Activated T-cell treated with anti-CD3 and anti-CD28 coated beads for 4 hours (primary cell): ENCODE results near the gene MAPK8IP2.
"Not testable (repeated sequence)": the region's sequence is repeated elsewhere in the genome, so short reads cannot be mapped to it uniquely, and the experiment has no call there.

ENCODE experiments used
- DNase-seq: peaks from one replicate; pipeline ENCODE4 v3.0.0-alpha.2; 2020

Gene MAPK8IP2

DNA sequence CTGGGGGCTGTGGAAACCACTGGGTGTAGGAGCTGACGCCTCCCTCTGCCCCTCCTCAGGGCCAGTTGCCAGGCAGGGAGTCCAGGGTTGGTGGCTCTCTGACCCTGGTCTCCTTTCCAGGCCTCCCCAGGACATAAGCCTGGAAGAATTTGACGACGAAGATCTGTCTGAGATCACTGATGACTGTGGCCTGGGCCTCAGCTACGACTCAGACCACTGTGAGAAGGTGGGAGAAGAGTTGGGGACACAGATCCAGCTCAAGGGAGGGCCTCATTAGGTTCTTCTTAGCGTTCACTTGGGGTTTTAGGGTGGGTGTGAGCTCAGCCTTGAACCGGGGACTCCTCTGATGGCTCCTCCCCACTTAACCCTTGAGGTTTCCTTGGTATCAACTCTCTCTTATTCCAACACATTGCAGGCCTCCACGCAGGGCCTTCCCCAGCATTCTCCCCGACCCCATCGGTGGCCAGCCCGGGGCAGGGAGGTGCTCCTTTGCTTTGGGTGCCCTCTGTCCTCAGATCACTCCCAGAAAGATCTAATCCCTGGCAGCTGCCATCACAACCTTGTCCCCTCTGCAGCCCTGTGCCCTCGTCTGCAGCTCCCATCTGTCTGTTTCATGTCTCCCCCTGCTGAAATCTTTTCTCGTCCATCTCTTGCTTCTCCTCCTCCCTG, 1.2 kb downstream of the MAPK8IP2 start:
- no peak for DNase-seq

DNA sequence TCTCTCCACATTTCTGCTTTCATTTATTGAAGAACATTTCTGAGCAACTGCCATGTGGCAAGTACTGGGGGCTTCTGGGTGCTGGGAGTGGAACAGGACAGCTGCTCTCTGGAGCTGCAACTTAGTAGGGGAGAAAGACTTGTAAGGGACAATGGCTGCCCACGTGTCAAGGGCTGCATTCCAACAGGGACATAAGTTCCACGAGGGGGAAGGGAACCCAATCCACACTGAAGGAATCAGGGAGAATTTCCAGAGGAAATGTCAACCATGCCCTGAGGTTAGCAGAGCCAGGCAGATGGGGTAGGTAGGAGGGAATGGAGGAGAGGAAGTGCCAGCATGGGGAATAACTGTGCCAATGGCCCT, 1.7 kb downstream of the MAPK8IP2 start:
- no peak for DNase-seq

DNA sequence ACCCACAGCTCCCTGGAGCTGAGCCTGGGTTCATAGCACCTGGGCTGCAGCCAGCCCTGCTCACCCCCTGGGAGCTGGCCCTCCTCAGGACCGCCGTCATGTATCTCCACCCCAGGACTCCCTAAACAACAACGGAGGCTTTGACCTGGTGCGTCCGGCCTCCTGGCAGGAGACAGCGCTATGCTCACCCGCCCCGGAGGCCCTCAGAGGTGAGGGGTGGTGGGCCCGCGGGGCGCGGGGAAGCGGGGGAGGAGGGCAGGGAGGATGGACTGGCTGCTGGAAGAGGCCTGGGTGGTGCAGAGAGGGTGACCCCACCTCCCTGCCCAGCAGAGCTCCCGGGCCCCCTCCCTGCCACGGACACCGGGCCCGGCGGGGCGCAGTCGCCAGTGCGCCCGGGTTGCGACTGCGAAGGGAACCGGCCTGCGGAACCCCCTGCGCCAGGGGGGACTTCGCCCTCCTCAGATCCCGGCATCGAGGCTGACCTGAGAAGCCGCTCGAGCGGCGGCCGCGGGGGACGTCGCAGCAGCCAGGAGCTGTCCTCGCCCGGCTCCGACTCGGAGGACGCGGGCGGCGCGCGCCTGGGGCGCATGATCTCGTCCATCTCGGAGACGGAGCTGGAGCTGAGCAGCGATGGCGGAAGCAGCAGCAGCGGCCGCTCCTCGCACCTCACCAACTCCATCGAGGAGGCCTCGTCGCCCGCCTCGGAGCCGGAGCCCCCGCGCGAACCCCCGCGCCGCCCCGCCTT, 3.1 kb downstream of the MAPK8IP2 start:
- DNase-seq: no peak

DNA sequence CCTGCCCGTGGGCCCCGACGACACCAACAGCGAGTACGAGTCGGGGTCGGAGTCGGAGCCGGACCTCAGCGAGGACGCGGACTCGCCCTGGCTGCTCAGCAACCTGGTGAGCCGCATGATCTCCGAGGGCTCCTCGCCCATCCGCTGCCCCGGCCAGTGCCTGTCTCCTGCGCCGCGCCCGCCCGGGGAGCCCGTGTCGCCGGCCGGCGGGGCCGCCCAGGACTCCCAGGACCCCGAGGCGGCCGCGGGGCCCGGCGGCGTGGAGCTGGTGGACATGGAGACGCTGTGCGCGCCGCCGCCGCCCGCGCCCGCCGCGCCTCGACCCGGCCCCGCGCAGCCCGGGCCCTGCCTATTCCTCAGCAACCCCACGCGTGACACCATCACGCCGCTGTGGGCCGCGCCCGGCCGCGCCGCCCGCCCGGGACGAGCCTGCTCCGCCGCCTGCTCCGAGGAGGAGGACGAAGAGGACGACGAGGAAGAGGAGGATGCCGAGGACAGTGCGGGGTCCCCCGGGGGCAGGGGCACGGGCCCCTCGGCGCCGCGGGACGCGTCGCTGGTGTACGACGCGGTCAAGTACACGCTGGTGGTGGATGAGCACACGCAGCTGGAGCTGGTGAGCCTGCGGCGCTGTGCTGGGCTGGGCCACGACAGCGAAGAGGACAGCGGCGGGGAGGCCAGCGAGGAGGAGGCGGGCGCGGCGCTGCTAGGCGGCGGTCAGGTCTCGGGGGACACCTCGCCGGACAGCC, 3.8 kb downstream of the MAPK8IP2 start:
- DNase-seq: no peak

DNA sequence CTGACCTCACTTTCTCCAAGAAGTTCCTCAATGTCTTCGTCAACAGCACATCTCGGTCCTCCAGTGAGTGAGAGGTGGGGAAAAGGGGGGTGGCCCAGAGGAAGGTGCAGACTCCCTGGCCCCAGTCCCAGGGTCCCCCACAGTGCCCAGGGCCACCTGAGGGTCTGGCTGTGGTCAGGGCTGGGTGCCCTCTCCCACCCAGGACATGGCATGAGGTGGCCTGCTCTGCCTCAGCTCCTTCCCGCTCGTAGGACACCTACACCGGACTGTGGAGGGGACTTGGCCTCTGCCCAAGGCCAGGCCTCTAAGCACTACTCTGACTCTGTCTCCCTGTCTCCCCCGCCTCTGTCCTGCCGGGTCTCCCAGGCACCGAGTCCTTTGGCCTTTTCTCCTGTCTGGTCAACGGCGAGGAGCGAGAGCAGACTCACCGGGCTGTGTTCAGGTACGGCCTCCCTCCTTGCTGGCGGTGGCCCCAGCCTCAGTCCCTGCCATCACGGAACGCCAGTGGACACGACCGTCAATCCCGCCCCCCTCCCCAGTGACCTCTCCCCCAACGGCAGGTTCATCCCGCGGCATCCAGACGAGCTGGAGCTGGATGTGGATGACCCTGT, 4.5 kb downstream of the MAPK8IP2 start:
- DNase-seq: no peak

DNA sequence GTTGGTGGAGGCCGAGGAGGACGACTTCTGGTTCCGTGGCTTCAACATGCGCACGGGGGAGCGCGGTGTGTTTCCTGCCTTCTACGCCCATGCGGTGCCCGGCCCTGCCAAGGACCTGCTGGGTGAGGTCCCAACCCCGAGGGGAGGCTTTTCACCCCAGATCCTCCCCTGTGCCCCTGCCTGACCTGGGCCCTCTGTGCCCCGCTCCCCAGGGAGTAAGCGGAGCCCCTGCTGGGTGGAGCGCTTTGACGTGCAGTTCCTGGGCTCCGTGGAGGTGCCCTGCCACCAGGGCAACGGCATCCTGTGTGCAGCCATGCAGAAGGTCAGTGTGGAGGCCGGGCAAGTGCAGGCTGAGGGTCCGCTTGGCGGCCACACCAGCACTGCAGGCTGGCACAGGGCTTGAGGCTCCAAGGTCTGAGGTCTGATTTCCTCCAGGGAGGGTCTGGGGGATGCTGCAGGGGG, 5.1 kb downstream of the MAPK8IP2 start:
- DNase-seq: no peak

DNA sequence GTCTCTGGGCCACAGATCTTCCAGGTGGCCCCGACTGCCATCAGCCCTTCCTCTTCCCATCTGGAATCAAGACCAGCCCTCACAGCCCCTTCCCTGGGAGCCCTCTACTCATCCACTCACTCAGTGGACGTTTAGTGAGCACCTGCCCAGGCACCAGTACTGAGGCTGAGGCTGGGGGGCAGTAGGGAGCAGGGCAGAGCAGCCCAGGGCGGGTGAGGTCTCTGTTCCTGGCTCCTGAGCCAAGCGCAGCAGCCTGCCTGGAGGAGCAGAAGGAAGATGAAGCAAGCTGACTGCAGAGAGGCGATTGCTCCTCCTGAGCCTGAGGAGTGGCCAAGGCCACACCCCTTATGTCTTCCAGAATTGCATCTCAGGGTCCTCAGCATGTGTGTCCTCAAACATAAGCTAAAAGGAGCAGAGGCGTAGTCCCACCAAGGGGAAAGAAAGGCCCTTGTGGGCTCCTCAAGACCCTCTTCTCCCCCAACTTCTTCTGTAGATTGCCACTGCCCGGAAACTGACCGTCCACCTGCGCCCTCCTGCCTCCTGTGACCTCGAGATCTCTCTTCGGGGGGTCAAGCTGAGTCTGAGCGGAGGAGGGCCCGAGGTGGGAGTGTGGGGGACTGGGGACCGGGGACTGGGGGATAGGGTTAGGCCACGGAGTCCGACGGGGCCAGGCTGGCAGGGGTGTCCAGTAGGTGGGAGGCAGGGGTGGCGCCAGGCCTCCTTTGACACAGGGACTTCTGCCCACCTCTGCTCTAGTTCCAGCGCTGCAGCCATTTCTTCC, 5.8 kb downstream of the MAPK8IP2 start:
- no peak for DNase-seq

DNA sequence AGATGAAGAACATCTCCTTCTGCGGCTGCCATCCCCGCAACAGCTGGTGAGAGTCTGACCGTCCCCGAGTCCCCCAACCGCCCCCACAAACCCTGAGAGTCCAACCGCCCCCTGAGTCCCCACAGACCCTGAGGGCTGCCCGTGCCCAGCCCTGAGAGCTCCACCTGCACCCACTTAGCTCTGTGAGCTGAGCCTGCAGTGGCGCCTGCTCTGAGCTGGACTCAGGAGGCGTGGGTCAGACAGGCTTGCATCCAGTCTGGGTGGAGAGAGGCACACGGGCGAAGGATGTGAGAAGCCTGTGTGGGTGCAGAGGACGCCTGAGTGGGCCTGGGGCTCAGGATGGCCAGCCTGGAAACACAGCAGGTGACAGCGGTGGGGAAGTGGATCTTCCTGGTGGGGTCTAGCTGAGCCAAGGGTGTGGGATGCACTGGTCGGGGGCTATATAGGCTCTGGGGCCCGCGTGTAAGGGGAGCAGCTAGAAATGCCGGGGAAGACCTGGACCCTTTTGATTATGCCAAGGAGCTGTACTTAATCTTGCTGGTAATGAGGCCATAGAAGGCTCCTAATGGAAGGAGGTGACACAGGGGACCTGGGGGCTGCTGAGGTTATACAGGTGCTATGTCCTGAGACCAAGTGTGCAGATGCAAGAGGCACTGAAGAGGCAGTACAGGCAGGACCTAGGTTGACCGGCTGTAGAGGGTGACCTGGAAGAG, 6.5 kb downstream of the MAPK8IP2 start:
- no peak for DNase-seq

DNA sequence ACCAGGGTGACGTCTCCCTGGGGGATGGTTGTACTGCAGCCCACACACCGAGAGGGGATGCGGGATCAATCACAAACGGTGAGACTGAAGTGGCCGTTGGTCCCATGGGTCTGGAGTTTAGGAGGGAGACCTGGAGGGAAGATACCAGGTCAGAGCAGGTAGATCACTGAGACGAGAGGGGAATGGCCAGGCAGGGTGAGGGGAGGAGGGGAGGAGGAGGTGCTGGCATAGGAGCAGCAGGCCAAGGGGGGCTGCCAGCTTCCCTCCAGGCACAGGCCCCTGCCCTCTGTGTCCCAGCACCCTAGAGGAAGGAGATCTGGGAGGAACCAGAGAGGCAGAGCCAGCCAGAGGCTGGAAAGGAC, 7.0 kb downstream of the MAPK8IP2 start:
- DNase-seq: no peak

DNA sequence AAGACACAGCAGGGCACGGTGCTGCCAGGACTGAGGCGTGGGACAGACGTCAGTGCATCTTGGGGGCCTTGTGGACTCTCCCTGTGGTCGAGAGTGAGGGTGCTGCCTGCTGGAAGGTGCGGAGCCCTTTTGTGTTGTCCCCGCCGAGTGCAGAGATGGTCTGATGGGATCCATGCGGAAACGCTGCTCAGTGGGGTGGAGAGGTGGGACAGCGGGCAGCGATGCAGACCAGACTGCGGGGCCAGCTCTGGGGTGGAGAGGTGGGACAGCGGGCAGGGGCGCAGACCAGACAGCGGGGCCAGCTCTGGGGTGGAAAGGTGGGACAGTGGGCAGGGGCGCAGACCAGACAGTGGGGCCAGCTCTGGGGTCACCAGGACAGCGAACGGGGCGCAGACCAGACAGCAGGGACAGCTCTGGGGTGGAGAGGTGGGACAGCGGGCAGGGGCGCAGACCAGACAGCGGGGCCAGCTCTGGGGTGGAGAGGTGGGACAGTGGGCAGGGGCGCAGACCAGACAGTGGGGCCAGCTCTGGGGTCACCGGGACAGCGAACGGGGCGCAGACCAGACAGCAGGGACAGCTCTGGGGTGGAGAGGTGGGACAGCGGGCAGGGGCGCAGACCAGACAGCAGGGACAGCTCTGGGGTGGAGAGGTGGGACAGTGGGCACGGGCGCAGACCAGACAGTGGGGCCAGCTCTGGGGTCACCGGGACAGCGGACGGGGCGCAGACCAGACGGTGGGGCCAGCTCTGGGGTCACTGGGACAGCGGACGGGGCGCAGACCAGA, 7.7 kb downstream of the MAPK8IP2 start:
- not testable (repeated sequence) for DNase-seq

DNA sequence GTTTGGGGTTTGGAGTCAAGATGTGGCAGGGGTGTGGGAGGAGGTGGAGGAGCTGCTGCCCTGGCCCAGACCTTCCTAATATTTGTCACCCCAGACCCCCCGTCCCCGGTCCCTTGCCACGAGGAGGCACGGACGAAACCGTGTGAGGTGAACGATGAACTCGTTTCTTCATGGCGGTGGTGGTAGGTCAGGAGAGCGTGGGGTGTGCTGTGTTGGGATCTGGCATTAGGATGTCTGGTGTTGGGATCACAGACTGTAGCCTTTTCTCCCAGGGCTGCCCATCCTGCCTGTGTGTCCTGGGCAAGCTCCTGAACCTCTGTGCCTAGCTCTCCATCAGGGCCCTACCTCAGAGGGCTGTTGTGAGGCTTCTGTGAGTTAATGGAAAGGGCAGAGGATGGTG, 8.4 kb downstream of the MAPK8IP2 start:
- DNase-seq: no peak

DNA sequence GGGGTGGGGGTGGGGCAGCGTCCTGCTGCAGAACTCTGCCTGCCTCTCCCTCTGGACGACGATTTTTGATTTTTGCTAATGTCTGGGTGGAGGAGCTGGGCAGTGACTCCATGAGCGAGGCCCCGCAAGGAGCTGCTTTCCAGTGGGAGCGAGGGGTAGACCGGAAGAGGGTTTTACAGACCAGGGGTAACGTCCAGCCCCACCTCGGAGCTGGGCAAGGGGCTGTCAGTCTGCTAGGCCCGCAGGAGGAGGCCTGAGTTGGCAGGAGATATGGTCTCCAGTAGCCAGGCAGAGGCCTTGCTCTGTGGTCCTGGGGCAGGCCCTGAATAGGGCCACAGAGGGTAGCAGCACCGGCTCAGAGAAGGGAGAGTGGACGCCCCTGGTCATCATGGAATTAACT, 9.0 kb downstream of the MAPK8IP2 start:
- no peak for DNase-seq

DNA sequence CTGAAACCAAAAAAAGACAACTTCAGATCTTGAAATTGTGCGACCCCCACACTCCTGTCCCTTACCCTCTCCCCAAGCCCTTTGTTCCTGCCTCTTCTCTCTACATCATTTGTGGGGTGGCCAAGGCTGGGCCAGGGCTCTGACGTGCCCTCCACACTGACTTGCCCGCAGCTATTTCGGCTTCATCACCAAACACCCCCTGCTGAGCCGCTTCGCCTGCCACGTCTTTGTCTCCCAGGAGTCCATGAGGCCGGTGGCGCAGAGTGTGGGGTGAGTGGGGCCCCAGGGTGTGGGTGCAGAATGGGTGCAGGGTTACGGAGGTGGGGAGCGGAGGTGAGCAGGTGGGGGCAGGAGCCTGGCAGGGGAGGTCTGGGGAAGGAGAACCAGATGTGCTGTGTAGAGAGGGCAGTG, 9.5 kb downstream of the MAPK8IP2 start:
- no peak for DNase-seq

DNA sequence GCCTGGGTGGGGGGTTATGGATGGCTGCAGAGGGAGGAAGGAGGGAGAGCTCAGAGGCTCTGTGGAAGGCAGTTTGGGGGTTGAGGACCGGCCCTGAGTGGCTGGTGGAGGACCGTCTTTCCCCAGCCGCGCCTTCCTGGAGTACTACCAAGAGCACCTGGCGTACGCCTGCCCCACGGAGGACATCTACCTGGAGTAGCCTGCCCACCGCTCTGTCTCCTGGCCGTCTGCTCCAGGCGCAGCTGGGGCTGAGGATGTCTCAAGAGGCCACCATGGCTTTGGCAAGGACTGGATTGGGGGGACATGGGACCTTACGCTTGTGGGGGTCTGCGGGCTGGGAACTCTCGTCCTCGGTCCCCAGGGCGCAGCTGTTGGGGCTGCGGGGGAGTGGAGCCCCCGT, 10.0 kb downstream of the MAPK8IP2 start:
- DNase-seq: no peak

DNA sequence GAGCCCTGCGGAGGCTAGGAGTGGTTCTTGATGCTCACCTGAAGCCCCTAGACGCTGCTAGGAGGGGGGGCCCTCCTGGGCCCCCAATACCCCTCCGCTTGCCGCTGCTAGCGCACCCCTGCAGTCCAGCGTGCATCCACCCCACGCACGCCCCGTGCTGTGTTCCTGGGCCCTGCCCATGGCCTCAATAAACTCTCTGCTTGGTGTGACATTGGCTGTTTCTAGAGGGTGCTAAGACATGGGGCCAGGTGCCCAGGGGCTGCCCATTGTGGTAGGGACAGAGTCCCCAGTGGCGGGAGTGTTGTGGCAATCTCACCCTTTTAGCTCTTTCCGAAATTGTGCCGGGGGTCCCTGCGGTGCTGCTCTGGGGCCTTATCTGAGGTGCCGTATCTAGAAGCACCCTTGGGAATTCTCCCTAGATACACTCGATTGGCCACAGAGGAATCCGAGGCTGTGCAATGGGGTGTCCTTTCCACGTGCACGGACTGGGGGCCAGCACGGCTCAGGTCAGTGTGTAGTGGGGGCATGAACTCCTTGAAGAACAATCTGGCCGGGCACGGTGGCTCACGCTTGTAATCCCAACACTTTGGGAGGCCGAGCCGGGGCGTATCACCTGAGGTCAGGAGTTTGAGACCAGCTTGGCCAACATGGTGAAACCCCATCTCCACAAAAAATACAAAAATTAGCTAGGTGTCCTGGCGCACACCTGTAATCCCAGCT, 10.9 kb downstream of the MAPK8IP2 start:
- no peak for DNase-seq

DNA sequence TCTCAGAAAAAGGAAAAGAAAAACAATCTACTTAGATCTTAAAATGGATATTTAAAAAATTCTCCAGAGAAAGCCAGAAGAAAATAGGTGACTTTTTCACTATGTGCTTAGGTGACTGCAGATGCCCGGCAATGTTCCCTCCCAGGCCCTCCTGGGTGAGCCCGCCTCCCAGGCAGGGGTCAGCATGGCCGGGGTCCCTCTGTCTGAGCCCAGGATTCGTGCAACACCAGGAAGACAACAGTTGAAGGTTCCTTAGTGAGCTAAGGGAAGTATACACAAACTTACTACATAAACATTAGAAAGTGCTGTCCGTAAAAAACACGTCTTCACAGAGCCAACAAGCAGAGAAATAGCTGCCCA, 11.6 kb downstream of the MAPK8IP2 start:
- no peak for DNase-seq

DNA sequence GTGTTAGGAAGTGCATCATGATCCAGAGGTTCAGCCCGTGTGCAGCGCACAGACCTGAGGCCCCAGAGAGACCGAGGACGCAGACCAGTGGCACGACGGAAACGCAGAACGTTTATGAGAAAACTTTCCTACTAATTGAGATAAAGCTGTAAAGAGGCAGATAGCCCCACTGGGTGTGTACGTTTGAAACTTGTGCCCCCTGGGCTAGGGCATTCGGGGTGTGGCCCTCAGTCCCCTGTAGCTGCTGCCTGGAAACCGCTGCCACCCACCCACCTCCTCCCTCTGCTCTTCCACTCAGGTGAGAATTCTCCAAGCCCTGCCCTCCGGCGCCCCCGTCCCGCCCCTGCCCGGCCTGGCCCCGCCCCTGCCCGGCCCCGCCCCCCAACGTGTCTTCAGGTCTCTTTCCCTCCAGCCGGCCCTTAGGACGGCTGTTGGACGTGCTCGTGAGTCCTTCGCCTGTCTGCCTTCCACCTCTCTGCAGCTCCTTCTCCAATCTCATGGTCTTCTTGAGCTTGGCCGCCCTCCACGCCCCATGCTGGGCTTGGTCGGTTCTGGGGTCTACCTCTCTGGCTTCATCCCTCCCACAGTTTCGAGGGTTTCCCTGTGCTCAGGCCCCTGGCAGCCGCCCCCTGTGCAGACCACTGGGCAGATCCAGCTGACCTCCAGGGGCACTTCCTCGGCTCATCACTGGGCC, 12.1 kb downstream of the MAPK8IP2 start:
- no peak for DNase-seq

DNA sequence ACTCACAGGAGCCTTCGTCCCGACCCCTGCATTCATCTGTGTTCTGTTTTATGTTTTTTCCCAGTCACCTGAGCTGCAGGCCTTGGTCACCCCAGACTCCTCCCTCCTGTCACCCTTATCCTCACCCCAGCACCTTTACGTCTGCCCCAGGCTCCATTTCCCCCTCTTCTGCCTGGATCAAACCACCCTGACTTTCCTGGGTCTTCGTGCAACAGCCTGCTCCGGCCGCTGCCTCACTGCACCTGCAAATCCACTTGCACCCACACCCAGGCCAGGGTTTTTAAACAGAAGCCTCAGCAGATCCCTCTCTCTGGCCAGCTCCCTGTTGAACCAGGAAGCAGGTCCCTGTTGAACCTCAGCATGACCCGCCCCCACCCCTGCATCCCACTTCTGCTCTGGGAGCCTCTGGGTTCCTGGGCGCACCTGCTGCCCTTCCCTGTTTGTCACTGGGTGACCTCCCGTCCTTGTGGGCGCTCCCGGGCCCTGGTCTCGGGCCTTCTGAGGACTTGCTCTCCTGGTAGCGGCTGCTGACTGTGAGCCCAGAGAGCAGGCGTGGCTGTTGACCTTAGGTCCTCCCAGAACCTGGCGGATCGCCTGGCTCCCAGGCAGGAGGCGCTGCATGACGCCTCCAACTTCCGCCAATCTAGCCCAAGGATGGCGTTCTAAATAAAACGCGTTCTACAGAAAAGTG, 12.8 kb downstream of the MAPK8IP2 start:
- no peak for DNase-seq

DNA sequence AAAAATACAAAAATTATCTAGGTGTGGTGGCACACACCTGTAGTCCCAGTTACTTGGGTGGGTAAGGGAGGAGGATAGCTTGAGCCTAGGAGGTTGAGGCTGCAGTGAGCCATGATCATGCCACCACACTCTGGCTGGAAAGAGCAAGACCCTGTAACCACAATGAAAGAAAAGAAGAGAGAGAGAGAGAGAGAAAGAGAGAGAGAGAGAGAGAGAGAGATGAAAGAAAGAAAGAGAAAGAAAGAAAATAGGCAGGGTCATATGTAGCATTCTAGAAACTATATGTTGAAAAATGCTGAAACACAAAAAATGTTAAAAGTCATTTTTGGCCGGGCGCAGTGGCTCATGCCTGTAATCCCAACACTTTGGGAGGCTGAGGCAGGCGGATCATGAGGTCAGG, 13.7 kb downstream of the MAPK8IP2 start:
- DNase-seq: not testable (repeated sequence)
